Fibroblast of villous mesenchyme (primary cell): ENCODE data around the gene SYCE3. TPM values are rescaled to one million over a fixed set of nuclear protein-coding genes. Genes with fewer than 3 reads are reported as not detected.

ENCODE experiments used
- DNase-seq: peaks from one replicate; pipeline ENCODE4 v3.0.0-alpha.2; 2010; ENCODE audit warnings: low read depth
- H3K4me3 ChIP-seq: 2 replicates; pipeline ENCODE4 v1.5.1; 2011; ENCODE audit warnings: low read depth, mild to moderate bottlenecking, low read length
- CTCF ChIP-seq: IDR thresholded peaks from 2 replicates; pipeline ENCODE4 v1.5.1; 2012; ENCODE audit warnings: low read depth, mild to moderate bottlenecking, low read length; ENCODE audit not compliant: insufficient read depth
- total RNA-seq: library from RNA; depleted of rRNA; stranded (reverse); fragments of >200 nt; gene quantifications from 2 replicates; pipeline ENCODE4 v1.2.3, GENCODE V29; 2012

The SYCE3 gene
- total RNA-seq, 1 donor, result not detected

DNA sequence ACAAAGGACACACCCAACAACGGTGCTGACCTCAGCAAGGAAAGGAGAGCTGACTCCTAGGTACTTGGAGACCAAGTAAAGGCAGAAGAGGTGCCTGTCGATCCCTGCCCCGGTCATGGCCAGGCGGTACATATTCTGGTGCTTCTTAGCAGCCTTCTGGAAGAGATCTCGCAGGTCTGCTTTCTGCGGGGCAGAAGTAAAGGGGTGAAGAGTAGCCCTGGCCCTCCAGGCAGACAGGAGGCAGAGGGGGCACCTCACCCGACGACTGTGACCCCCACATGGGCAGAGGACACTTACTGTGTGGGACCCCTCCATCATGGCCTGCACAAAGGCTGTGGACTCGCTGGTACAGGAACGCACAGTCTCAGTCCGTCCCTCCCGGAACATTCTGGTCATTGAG lies 8.1 kb upstream of the SYCE3 start:
- no peak overlapping the region for H3K4me3 ChIP-seq
- no peak for TF ChIP-seq CTCF
- DNase-seq, result no peak

DNA sequence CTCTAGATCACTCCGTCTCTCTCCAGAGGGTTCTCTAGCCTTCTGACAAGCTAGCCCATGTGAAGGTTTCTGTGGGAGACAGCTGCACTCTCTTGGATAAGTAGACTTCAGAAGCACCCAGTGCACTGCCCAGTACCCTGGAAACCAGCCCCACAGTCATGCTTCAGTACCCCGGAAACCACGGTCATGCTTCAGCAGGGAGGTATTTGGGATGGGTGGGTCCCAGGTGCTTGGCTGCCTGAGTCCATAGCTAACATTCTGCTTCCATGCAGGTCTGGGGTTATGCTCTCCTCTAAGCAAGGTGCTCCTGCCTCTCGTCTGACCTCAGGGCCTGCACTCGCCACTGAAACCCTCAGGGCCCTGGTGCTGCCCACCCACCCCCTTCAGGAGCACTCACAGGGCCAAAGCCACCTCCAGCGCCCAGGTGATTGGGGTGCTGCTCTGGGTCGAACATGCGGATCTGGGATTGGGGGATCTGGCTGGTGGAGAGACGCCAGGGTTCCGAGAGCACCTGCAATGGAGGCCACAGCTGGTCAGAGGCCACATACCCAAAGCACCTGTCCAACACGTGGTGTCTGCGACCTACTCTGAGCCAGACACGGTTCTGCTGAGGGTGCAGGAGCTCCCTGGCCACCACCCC lies 7.3 kb upstream of the SYCE3 start:
- no peak for TF ChIP-seq CTCF
- DNase-seq, result no peak
- H3K4me3 ChIP-seq, result no peak overlapping the region

- no peak for TF ChIP-seq CTCF
- DNase-seq, result no peak
- no peak overlapping the region for H3K4me3 ChIP-seq
These were observed 6.3 kb upstream of the SYCE3 start for GRCh38 chr22:50569041-50569459.

GRCh38 chr22:50568626-50569025 lies 5.9 kb upstream of the SYCE3 start:
- no peak for DNase-seq
- TF ChIP-seq CTCF, result no peak
- no peak overlapping the region for H3K4me3 ChIP-seq

- TF ChIP-seq CTCF, result no peak
- no peak overlapping the region for H3K4me3 ChIP-seq
- no peak for DNase-seq
These were observed 5.1 kb upstream of the SYCE3 start for GRCh38 chr22:50567721-50568252.

DNA sequence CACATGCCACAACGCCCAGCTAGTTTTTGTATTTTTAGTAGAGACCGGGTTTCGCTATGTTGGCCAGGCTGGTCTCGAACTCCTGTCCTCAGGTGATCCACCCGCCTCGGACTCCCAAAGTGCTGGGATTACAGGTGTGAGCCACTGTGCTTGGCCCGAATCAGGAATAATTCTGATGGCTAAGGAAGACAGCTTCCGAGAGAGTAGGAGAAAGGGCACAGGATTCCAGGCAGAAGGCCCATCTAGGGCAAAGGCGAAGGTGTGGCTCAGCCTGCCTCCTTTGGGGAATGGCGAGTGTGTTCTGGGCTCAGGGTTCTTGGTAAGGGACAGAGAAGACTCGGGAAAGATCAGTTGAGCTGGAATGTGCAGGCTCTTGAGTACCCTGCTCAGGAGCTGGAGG lies 1.6 kb upstream of the SYCE3 start:
- H3K4me3 ChIP-seq, result no peak overlapping the region
- no peak for DNase-seq
- no peak for TF ChIP-seq CTCF

- no peak for DNase-seq
- no peak for TF ChIP-seq CTCF
These were observed 868 bp upstream of the SYCE3 start for GRCh38 chr22:50563413-50564160.

More at GRCh38 chr22:50563413-50564160, 868 bp upstream of the SYCE3 start:
- H3K4me3 ChIP-seq, result peak overlapping the region; percentile 71
